ENCODE results near the gene LMX1B.

LMX1B gene

GRCh38 chr9:126582427-126582826 lies 31.3 kb upstream of the LMX1B start:
- Histone ChIP-seq H3K9me3 (replicated peaks in 1 of 2; ENCODE audit: control insufficient read depth in 2 of 2, insufficient read depth in 1 of 2, low read depth in 1 of 2, low read length in 2 of 2) (peaks cover 0 to under 1% of the 10 kb centered on the region in 2 donors), H3K27me3 (ENCODE audit: control insufficient read depth in 3 of 3, insufficient read depth in 3 of 3, low read depth in 1 of 3, low read length in 3 of 3) (peaks cover 0 to 25% (median 0%) of the 10 kb centered on the region in 3 experiments), H4K8ac (ENCODE audit: low read depth, low read length) (no peak overlapping the region), H3K4ac (ENCODE audit: low read length) (no peak overlapping the region), H3K4me3 (ENCODE audit: low read length in 2 of 2) (no peak overlapping the region), H3K27ac (replicated peaks; ENCODE audit: low read length) (no peak overlapping the region), H2AK5ac (ENCODE audit: low read depth, low read length) (peak overlapping the region; percentile 21), H2BK120ac (ENCODE audit: low read depth, low read length) (no peak overlapping the region), H4K91ac (ENCODE audit: low read depth, low read length, poor library complexity) (no peak overlapping the region), H3K4me1 (ENCODE audit: control insufficient read depth in 2 of 2, insufficient read depth in 1 of 2, low read depth in 1 of 2, low read length in 2 of 2) (peaks cover 0 to under 1% of the 10 kb centered on the region in 2 donors), H3K36me3 (replicated peaks in 1 of 2; ENCODE audit: control insufficient read depth in 2 of 2, insufficient read depth in 2 of 2, low read length in 2 of 2) (no peaks in the 10 kb centered on the region), H3K18ac (ENCODE audit: low read length) (no peak overlapping the region), H2BK12ac (ENCODE audit: low read length) (no peak overlapping the region), H3K79me1 (ENCODE audit: low read depth, low read length) (no peaks in the 10 kb centered on the region), H3K23ac (ENCODE audit: low read depth, low read length, poor library complexity) (peak overlapping the region; percentile 86), H2AFZ (ENCODE audit: low read length) (no peak overlapping the region), H3K9ac (ENCODE audit: low read depth, low read length, poor library complexity) (no peak overlapping the region), H3K4me2 (ENCODE audit: insufficient read depth, low read length, poor library complexity, severe bottlenecking) (no peak overlapping the region), H2BK5ac (ENCODE audit: low read length) (peak overlapping the region; percentile 20), H3K14ac (ENCODE audit: low read length) (no peak overlapping the region), H2BK15ac (ENCODE audit: low read length) (no peak overlapping the region)
- no CpG with 5 or more reads among the region's 7 CpGs for WGBS, 2 donors (ENCODE audit: extremely low coverage in 2 of 2, insufficient read length in 2 of 2, insufficient replicate concordance in 1 of 2)
- DNase-seq (ENCODE audit: low spot score): no peak

- Histone ChIP-seq H2AFZ (ENCODE audit: low read length) (no peak overlapping the region), H3K9ac (ENCODE audit: low read depth, low read length, poor library complexity) (no peak overlapping the region), H3K4ac (ENCODE audit: low read length) (no peak overlapping the region), H3K4me1 (ENCODE audit: control insufficient read depth in 2 of 2, insufficient read depth in 1 of 2, low read depth in 1 of 2, low read length in 2 of 2) (peaks cover 0 to 5% of the 10 kb centered on the region in 2 donors), H3K23ac (ENCODE audit: low read depth, low read length, poor library complexity) (no peak overlapping the region), H2BK15ac (ENCODE audit: low read length) (no peak overlapping the region), H3K79me1 (ENCODE audit: low read depth, low read length) (no peaks in the 10 kb centered on the region), H3K14ac (ENCODE audit: low read length) (no peak overlapping the region), H4K91ac (ENCODE audit: low read depth, low read length, poor library complexity) (no peak overlapping the region), H3K27ac (replicated peaks; ENCODE audit: low read length) (no peak overlapping the region), H3K4me3 (ENCODE audit: low read length in 2 of 2) (no peak overlapping the region), H3K4me2 (ENCODE audit: insufficient read depth, low read length, poor library complexity, severe bottlenecking) (no peak overlapping the region), H2BK5ac (ENCODE audit: low read length) (no peak overlapping the region), H4K8ac (ENCODE audit: low read depth, low read length) (no peak overlapping the region), H2BK120ac (ENCODE audit: low read depth, low read length) (no peak overlapping the region), H3K18ac (ENCODE audit: low read length) (no peak overlapping the region), H3K27me3 (ENCODE audit: control insufficient read depth in 3 of 3, insufficient read depth in 3 of 3, low read depth in 1 of 3, low read length in 3 of 3) (peaks cover 0 to 23% (median 0%) of the 10 kb centered on the region in 3 experiments), H3K36me3 (replicated peaks in 1 of 2; ENCODE audit: control insufficient read depth in 2 of 2, insufficient read depth in 2 of 2, low read length in 2 of 2) (no peaks in the 10 kb centered on the region), H2AK5ac (ENCODE audit: low read depth, low read length) (peak overlapping the region; percentile 59), H2BK12ac (ENCODE audit: low read length) (no peak overlapping the region), H3K9me3 (replicated peaks in 1 of 2; ENCODE audit: control insufficient read depth in 2 of 2, insufficient read depth in 1 of 2, low read depth in 1 of 2, low read length in 2 of 2) (peaks cover 0 to 2% of the 10 kb centered on the region in 2 donors)
- DNase-seq (ENCODE audit: low spot score): no peak
- WGBS, 2 donors (ENCODE audit: extremely low coverage in 2 of 2, insufficient read length in 2 of 2, insufficient replicate concordance in 1 of 2): no CpG with 5 or more reads among the region's 17 CpGs
Observed at GRCh38 chr9:126583144-126583760, 30.5 kb upstream of the LMX1B start.

GRCh38 chr9:126584611-126585010 lies 29.1 kb upstream of the LMX1B start:
- no peak for DNase-seq (ENCODE audit: low spot score)
- no peak overlapping the region for H3K9ac ChIP-seq (ENCODE audit: low read depth, low read length, poor library complexity)
- no peak overlapping the region for H4K91ac ChIP-seq (ENCODE audit: low read depth, low read length, poor library complexity)
- no peaks in the 10 kb centered on the region for H3K79me1 ChIP-seq (ENCODE audit: low read depth, low read length)
- no peaks in the 10 kb centered on the region for H3K36me3 ChIP-seq (replicated peaks in 1 of 2; ENCODE audit: control insufficient read depth in 2 of 2, insufficient read depth in 2 of 2, low read length in 2 of 2)
- H3K27me3 ChIP-seq (ENCODE audit: control insufficient read depth in 3 of 3, insufficient read depth in 3 of 3, low read depth in 1 of 3, low read length in 3 of 3): peaks cover 0 to 18% (median 0%) of the 10 kb centered on the region in 3 experiments
- H2AFZ ChIP-seq (ENCODE audit: low read length): no peak overlapping the region
- no peak overlapping the region for H2BK120ac ChIP-seq (ENCODE audit: low read depth, low read length)
- peaks cover 0 to 5% of the 10 kb centered on the region in 2 donors for H3K4me1 ChIP-seq (ENCODE audit: control insufficient read depth in 2 of 2, insufficient read depth in 1 of 2, low read depth in 1 of 2, low read length in 2 of 2)
- H2BK12ac ChIP-seq (ENCODE audit: low read length): no peak overlapping the region
- H3K14ac ChIP-seq (ENCODE audit: low read length): no peak overlapping the region
- no peak overlapping the region for H3K4ac ChIP-seq (ENCODE audit: low read length)
- H4K8ac ChIP-seq (ENCODE audit: low read depth, low read length): no peak overlapping the region
- H3K18ac ChIP-seq (ENCODE audit: low read length): no peak overlapping the region
- H3K23ac ChIP-seq (ENCODE audit: low read depth, low read length, poor library complexity): no peak overlapping the region
- no peak overlapping the region for H2BK15ac ChIP-seq (ENCODE audit: low read length)
- H2AK5ac ChIP-seq (ENCODE audit: low read depth, low read length): no peak overlapping the region
- H3K9me3 ChIP-seq (replicated peaks in 1 of 2; ENCODE audit: control insufficient read depth in 2 of 2, insufficient read depth in 1 of 2, low read depth in 1 of 2, low read length in 2 of 2): peaks cover 0 to 4% of the 10 kb centered on the region in 2 donors
- no peak overlapping the region for H2BK5ac ChIP-seq (ENCODE audit: low read length)
- H3K4me2 ChIP-seq (ENCODE audit: insufficient read depth, low read length, poor library complexity, severe bottlenecking): no peak overlapping the region
- no peak overlapping the region for H3K27ac ChIP-seq (replicated peaks; ENCODE audit: low read length)
- H3K4me3 ChIP-seq (ENCODE audit: low read length in 2 of 2): no peak overlapping the region
- no CpG with 5 or more reads among the region's 7 CpGs for WGBS, 2 donors (ENCODE audit: extremely low coverage in 2 of 2, insufficient read length in 2 of 2, insufficient replicate concordance in 1 of 2)

- H3K4me2 ChIP-seq (ENCODE audit: insufficient read depth, low read length, poor library complexity, severe bottlenecking): no peak overlapping the region
- no peak overlapping the region for H2BK15ac ChIP-seq (ENCODE audit: low read length)
- no peak overlapping the region for H2AFZ ChIP-seq (ENCODE audit: low read length)
- no peaks in the 10 kb centered on the region for H3K36me3 ChIP-seq (replicated peaks in 1 of 2; ENCODE audit: control insufficient read depth in 2 of 2, insufficient read depth in 2 of 2, low read length in 2 of 2)
- H3K9me3 ChIP-seq (replicated peaks in 1 of 2; ENCODE audit: control insufficient read depth in 2 of 2, insufficient read depth in 1 of 2, low read depth in 1 of 2, low read length in 2 of 2): peaks cover 0 to 4% of the 10 kb centered on the region in 2 donors
- no peak overlapping the region for H4K8ac ChIP-seq (ENCODE audit: low read depth, low read length)
- H2BK12ac ChIP-seq (ENCODE audit: low read length): no peak overlapping the region
- no peak overlapping the region for H3K4ac ChIP-seq (ENCODE audit: low read length)
- H3K18ac ChIP-seq (ENCODE audit: low read length): no peak overlapping the region
- no CpG with 5 or more reads among the region's 14 CpGs for WGBS, 2 donors (ENCODE audit: extremely low coverage in 2 of 2, insufficient read length in 2 of 2, insufficient replicate concordance in 1 of 2)
- no peak overlapping the region for H3K14ac ChIP-seq (ENCODE audit: low read length)
- no peak overlapping the region for H3K9ac ChIP-seq (ENCODE audit: low read depth, low read length, poor library complexity)
- H3K27ac ChIP-seq (replicated peaks; ENCODE audit: low read length): no peak overlapping the region
- no peak overlapping the region for H3K4me3 ChIP-seq (ENCODE audit: low read length in 2 of 2)
- no peak overlapping the region for H2BK5ac ChIP-seq (ENCODE audit: low read length)
- no peak overlapping the region for H3K23ac ChIP-seq (ENCODE audit: low read depth, low read length, poor library complexity)
- no peak for DNase-seq (ENCODE audit: low spot score)
- no peak overlapping the region for H2BK120ac ChIP-seq (ENCODE audit: low read depth, low read length)
- no peak overlapping the region for H4K91ac ChIP-seq (ENCODE audit: low read depth, low read length, poor library complexity)
- peaks cover 0 to 5% of the 10 kb centered on the region in 2 donors for H3K4me1 ChIP-seq (ENCODE audit: control insufficient read depth in 2 of 2, insufficient read depth in 1 of 2, low read depth in 1 of 2, low read length in 2 of 2)
- no peak overlapping the region for H2AK5ac ChIP-seq (ENCODE audit: low read depth, low read length)
- peaks cover 0 to 14% (median 0%) of the 10 kb centered on the region in 3 experiments for H3K27me3 ChIP-seq (ENCODE audit: control insufficient read depth in 3 of 3, insufficient read depth in 3 of 3, low read depth in 1 of 3, low read length in 3 of 3)
- H3K79me1 ChIP-seq (ENCODE audit: low read depth, low read length): no peaks in the 10 kb centered on the region
Observed at GRCh38 chr9:126586236-126586635, 27.5 kb upstream of the LMX1B start.
